ENCODE data around the gene OARD1.

DNA sequence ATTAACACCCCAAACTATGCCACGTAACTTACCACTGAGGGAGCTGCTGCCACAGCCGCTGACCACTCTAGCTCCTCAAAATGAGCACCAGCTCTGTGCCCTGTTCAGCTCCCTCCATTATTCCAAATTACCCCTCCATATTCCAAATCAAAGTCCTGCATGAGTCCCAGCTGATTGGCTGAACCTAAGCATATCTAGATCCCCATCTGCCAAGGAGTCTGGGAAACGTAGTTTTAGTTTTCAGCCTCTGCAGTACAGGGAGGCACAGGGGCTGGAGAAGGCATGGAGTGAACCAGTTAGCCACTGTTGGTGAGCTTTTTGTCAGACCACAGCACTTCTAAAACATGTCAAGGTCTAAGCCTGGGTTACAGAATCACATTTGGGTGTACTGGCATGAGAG is 49.0 kb downstream of the OARD1 start:
- TF ChIP-seq, protein P1, sequence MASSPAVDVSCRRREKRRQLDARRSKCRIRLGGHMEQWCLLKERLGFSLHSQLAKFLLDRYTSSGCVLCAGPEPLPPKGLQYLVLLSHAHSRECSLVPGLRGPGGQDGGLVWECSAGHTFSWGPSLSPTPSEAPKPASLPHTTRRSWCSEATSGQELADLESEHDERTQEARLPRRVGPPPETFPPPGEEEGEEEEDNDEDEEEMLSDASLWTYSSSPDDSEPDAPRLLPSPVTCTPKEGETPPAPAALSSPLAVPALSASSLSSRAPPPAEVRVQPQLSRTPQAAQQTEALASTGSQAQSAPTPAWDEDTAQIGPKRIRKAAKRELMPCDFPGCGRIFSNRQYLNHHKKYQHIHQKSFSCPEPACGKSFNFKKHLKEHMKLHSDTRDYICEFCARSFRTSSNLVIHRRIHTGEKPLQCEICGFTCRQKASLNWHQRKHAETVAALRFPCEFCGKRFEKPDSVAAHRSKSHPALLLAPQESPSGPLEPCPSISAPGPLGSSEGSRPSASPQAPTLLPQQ (tag by site-specific recombination; IDR thresholded peaks at IDR 0.05), result no peak
- no peak for TF ChIP-seq IKZF3 (tag by site-specific recombination; IDR thresholded peaks at IDR 0.05)
- no peak for TF ChIP-seq PRDM4 (tag by site-specific recombination; IDR thresholded peaks at IDR 0.05)
- TF ChIP-seq, protein P2, sequence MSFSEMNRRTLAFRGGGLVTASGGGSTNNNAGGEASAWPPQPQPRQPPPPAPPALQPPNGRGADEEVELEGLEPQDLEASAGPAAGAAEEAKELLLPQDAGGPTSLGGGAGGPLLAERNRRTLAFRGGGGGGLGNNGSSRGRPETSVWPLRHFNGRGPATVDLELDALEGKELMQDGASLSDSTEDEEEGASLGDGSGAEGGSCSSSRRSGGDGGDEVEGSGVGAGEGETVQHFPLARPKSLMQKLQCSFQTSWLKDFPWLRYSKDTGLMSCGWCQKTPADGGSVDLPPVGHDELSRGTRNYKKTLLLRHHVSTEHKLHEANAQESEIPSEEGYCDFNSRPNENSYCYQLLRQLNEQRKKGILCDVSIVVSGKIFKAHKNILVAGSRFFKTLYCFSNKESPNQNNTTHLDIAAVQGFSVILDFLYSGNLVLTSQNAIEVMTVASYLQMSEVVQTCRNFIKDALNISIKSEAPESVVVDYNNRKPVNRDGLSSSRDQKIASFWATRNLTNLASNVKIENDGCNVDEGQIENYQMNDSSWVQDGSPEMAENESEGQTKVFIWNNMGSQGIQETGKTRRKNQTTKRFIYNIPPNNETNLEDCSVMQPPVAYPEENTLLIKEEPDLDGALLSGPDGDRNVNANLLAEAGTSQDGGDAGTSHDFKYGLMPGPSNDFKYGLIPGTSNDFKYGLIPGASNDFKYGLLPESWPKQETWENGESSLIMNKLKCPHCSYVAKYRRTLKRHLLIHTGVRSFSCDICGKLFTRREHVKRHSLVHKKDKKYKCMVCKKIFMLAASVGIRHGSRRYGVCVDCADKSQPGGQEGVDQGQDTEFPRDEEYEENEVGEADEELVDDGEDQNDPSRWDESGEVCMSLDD (tag by site-specific recombination; IDR thresholded peaks at IDR 0.05), result no peak
- no peak for TF ChIP-seq ZNF274 (IDR thresholded peaks at IDR 0.05; ENCODE audit: low read length)
- no peak for TF ChIP-seq ZNF274 (tag by site-specific recombination; IDR thresholded peaks at IDR 0.05; ENCODE audit: borderline replicate concordance)
- no peak for TF ChIP-seq ZNF521 (tag by site-specific recombination; IDR thresholded peaks at IDR 0.05)
- no peak for TF ChIP-seq ZNF626 (tag by site-specific recombination; IDR thresholded peaks at IDR 0.05)
- TF ChIP-seq, protein P3, sequence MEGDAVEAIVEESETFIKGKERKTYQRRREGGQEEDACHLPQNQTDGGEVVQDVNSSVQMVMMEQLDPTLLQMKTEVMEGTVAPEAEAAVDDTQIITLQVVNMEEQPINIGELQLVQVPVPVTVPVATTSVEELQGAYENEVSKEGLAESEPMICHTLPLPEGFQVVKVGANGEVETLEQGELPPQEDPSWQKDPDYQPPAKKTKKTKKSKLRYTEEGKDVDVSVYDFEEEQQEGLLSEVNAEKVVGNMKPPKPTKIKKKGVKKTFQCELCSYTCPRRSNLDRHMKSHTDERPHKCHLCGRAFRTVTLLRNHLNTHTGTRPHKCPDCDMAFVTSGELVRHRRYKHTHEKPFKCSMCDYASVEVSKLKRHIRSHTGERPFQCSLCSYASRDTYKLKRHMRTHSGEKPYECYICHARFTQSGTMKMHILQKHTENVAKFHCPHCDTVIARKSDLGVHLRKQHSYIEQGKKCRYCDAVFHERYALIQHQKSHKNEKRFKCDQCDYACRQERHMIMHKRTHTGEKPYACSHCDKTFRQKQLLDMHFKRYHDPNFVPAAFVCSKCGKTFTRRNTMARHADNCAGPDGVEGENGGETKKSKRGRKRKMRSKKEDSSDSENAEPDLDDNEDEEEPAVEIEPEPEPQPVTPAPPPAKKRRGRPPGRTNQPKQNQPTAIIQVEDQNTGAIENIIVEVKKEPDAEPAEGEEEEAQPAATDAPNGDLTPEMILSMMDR (tag by site-specific recombination; IDR thresholded peaks at IDR 0.05), result no peak

All from HEK293 (cell line).